Measurements from ENCODE around the gene ADSS2.

DNA sequence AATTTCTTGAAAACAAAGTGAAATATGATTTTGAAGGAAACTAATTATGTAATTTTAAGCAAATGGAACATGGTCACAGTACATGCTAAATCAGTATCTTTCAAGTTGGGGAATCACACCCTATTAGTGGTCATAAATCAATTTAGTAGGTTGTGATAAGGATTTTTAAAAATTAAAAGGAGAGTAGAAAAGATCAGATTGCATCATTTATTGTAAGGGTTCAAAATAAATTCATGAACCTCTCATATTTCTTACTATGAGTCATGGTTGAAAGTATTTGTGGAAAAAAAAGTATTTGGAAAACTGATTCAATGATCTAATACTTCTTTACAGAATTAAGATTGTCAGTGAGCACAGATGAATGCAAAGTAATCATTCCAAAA, 14.6 kb downstream of the ADSS2 start:
- TF ChIP-seq, protein P1, sequence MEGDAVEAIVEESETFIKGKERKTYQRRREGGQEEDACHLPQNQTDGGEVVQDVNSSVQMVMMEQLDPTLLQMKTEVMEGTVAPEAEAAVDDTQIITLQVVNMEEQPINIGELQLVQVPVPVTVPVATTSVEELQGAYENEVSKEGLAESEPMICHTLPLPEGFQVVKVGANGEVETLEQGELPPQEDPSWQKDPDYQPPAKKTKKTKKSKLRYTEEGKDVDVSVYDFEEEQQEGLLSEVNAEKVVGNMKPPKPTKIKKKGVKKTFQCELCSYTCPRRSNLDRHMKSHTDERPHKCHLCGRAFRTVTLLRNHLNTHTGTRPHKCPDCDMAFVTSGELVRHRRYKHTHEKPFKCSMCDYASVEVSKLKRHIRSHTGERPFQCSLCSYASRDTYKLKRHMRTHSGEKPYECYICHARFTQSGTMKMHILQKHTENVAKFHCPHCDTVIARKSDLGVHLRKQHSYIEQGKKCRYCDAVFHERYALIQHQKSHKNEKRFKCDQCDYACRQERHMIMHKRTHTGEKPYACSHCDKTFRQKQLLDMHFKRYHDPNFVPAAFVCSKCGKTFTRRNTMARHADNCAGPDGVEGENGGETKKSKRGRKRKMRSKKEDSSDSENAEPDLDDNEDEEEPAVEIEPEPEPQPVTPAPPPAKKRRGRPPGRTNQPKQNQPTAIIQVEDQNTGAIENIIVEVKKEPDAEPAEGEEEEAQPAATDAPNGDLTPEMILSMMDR (IDR thresholded peaks at IDR 0.05), result no peak
- TF ChIP-seq ZNF138 (CRISPR knock-in tag; conservative IDR thresholded peaks at IDR 0.05), result no peak
- TF ChIP-seq, protein P2, sequence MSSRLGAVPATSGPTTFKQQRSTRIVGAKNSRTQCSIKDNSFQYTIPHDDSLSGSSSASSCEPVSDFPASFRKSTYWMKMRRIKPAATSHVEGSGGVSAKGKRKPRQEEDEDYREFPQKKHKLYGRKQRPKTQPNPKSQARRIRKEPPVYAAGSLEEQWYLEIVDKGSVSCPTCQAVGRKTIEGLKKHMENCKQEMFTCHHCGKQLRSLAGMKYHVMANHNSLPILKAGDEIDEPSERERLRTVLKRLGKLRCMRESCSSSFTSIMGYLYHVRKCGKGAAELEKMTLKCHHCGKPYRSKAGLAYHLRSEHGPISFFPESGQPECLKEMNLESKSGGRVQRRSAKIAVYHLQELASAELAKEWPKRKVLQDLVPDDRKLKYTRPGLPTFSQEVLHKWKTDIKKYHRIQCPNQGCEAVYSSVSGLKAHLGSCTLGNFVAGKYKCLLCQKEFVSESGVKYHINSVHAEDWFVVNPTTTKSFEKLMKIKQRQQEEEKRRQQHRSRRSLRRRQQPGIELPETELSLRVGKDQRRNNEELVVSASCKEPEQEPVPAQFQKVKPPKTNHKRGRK (CRISPR knock-in tag; IDR thresholded peaks at IDR 0.05; ENCODE audit: borderline replicate concordance), result no peak
- no peak for TF ChIP-seq SP1 (CRISPR knock-in tag; conservative IDR thresholded peaks at IDR 0.05)
- TF ChIP-seq, protein P3, sequence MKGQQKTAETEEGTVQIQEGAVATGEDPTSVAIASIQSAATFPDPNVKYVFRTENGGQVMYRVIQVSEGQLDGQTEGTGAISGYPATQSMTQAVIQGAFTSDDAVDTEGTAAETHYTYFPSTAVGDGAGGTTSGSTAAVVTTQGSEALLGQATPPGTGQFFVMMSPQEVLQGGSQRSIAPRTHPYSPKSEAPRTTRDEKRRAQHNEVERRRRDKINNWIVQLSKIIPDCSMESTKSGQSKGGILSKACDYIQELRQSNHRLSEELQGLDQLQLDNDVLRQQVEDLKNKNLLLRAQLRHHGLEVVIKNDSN (CRISPR knock-in tag; IDR thresholded peaks at IDR 0.05), result no peak
- no peak for TF ChIP-seq GRHL2 (CRISPR knock-in tag; IDR thresholded peaks at IDR 0.05; ENCODE audit: insufficient replicate concordance, severe bottlenecking)
- no peak for TF ChIP-seq CREB1 (CRISPR knock-in tag; IDR thresholded peaks at IDR 0.05)
- no peak for TF ChIP-seq GTF2I (CRISPR knock-in tag; conservative IDR thresholded peaks at IDR 0.05)
- TF ChIP-seq, protein P4, sequence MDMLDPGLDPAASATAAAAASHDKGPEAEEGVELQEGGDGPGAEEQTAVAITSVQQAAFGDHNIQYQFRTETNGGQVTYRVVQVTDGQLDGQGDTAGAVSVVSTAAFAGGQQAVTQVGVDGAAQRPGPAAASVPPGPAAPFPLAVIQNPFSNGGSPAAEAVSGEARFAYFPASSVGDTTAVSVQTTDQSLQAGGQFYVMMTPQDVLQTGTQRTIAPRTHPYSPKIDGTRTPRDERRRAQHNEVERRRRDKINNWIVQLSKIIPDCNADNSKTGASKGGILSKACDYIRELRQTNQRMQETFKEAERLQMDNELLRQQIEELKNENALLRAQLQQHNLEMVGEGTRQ (CRISPR knock-in tag; IDR thresholded peaks at IDR 0.05), result no peak
- no peak for TF ChIP-seq FOXK1 (CRISPR knock-in tag; IDR thresholded peaks at IDR 0.05)
- no peak for TF ChIP-seq NR2C2 (CRISPR knock-in tag; IDR thresholded peaks at IDR 0.05)
- TF ChIP-seq ELF4 (CRISPR knock-in tag; IDR thresholded peaks at IDR 0.05; ENCODE audit: low read depth), result no peak
